GM18858 (cell line): ENCODE results near the gene IGLL5.

Experiments used
- ATAC-seq: cut with Tn5 transposase; IDR thresholded peaks from one replicate; pipeline ENCODE4 v1.9.1; 2021; ENCODE audit not compliant: unreplicated experiment

Gene IGLL5

GRCh38 chr22:22858559-22858937 is 29.1 kb upstream of the IGLL5 start:
- ATAC-seq = no peak

DNA sequence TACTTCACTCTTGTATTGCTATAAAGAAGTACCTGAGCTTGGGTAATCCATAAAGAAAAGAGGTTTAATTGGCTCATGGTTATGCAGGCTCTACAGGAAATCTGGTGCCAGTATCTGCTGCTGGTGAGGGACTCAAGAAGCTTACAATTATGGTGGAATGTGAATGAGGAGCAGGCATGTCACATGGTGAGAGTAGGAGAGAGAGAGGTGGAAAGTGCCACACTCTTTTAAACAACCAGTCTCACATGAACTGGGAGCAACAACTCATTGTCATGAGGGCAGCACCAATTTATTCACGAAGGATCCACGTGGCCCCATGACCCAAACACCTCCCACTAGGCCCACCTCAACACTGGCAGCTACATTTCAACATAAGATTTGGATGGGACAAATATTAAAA is 24.6 kb upstream of the IGLL5 start:
- no peak for ATAC-seq

- peak; percentile 76 for ATAC-seq
These were observed 22.1 kb upstream of the IGLL5 start for GRCh38 chr22:22865311-22866072.

DNA sequence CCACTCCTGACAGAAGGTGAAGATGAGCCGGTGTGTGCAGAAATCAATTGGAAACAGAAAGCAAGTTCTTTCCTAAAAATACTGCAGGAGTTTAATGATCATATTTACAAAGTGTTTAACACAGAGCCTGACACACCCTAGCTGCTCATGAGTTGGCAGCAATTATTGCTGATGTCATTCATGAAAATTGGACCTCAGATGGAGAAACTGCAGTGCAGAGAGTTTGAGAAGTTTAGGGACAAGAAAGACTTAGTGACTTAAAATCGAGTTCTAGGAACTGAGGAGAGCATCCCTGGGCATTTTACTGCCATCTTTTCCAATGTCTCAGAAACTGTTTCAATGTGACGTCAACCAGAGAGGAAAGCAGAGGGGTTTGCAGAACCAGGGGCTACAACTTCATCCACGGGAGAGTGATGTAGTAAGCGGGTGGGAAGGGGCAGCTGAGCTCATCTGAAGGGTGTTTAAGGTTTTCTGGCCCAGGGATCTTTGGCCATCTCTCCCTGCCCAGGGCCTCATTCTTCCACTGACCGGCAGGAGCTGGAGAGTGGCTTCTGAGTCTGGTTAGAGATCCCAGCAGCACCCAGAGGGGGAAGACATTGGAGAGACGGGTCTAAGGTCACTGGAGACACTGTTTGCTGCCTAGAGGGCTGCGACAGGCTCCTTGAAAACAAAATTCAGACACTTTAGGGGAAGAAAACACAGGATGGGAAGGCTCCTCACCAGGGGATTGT is 21.1 kb upstream of the IGLL5 start:
- ATAC-seq = no peak

DNA sequence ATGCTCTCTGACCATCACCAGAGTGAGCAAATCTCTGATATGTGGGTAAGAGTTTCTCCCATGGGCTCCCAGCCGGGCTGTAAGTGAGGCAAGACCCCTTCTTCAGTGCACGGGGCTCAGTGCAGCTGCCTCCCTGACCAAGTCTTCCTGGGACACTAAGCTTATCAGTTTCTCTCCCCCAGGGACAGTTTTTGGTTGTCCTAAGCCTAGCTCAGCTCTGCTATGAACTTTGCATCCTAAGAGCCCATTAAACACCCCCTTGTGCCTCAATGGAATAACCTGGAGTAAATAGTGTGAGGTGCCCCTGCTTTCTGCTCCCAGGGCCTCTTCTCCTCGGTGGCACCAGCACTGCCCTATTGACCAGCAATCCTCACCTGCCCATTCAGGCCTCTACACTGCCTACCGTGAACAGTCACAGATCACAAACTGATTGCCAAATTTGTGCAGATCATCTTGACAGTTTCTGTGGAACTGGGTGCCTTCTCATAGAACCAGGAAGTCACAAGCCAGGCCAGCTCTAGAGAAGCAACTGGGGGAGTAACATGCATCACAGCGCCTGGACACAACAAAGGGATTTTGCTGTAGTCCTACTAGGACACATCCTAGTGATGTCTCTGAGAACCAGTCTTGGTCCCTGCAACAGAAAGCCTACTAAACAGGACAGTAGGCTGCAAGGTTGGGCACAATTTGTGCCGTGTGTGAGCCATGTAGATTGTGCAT is 19.5 kb upstream of the IGLL5 start:
- no peak for ATAC-seq

- ATAC-seq = no peak
These were observed 16.8 kb upstream of the IGLL5 start for GRCh38 chr22:22870577-22871404.

- ATAC-seq = no peak
These were observed 15.9 kb upstream of the IGLL5 start for GRCh38 chr22:22871536-22872278.

GRCh38 chr22:22872722-22873708 is 14.6 kb upstream of the IGLL5 start:
- no peak for ATAC-seq

DNA sequence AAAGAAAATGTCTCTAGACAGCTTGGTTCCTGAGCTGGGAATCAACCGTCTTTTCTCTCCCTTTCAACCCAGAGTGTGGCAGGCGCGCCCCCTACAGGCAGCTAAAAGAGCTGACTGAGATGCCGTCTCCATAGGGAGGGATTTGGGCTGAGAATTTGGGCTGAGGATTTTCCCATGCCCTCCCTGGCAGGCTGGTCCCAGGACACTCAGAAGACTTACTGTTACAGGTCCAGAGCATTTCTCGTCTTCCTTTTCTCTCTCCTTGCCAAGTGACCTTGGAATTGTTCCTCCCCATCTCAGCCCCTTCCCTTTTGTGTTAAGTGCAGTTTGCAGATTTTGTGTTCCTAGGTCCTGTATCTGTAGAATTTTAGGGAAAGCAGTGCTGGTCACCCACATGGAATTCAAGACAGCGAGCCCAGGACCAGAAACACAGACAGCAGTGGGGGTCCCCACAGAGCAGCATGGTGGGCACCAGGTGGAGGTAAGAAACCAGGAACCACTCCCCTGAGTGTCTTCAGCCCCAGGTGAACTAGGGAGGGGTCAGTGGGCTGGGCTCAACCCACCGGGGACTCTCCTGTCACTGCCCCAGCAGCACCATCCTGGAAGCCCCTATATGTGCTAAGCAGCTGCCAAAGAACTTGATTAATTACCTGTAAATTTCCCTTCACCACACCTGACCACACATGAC is 9.9 kb upstream of the IGLL5 start:
- ATAC-seq = no peak

GRCh38 chr22:22878211-22878570 is 9.4 kb upstream of the IGLL5 start:
- ATAC-seq = no peak

DNA sequence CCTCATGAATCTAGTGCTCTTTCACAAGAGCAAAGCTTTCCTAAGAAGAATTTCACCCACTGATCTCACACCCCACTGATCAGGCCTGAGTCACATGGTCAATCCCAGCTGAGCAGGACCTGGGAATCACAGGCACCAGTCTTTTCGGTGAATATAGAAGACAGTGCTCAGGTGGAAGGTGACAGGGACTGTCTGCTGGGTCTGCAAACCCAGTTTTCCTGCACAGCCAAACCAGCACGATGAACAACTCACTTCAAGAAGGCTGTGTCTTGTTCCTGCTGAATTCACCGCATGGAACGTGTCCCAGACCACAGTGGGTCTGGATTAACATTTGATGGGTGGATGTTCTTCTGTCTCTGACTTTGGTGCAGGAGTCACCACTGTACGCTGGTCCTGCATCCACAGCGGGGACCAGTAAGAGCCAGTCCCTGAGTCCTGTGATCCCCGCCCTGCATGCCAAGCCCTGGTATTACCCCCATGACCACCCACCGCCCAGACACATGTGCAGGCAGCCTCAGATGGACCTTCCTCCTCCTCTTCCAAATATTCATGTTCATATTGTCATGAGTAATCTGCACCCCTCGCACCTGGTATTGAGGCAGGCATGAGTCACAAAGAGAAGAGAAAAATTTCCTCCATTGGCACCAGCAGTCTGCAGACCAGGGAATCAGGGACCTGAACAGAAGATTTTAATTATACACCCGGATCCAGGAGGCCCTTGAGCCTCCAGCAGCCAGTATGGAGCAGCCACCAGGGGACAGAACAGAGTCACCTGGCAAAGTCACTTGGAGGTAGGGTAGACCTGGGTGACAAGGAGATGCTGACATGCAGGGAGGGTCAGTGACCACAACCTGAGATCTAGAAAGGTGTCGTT is 8.6 kb upstream of the IGLL5 start:
- ATAC-seq = no peak

DNA sequence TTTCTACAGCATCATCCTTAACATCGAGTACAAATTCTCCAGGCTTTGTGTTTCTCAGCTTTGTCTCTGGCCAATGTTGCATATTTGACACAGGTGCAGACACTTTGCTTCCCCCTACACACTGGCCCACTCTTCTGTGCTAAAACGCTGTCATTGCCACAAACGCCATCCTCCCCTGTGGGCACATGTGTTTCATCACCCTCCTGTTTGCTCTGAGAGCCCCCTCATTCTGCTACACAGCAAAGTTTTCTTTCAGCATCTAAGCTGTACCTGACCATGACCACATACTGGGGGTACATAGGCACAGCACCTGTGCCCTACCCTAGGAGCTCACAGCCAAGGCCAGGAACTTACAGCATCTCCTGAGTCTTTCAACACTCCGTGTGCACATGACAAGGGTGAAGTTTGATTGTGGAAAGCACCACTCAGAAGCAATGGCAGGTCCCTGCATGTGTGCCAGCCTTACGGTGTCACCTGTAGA is 7.9 kb upstream of the IGLL5 start:
- no peak for ATAC-seq

GRCh38 chr22:22880645-22881044 is 7.0 kb upstream of the IGLL5 start:
- ATAC-seq = no peak

GRCh38 chr22:22881116-22882000 is 6.3 kb upstream of the IGLL5 start:
- ATAC-seq = no peak

- no peak for ATAC-seq
These were observed 5.4 kb upstream of the IGLL5 start for GRCh38 chr22:22882033-22882717.
